ENCODE data around the gene REXO1. TPM values are rescaled to one million over a fixed set of nuclear protein-coding genes. Genes with fewer than 3 reads are reported as not detected.

REXO1 gene
- total RNA-seq, 1 donor: 9.0 TPM

DNA sequence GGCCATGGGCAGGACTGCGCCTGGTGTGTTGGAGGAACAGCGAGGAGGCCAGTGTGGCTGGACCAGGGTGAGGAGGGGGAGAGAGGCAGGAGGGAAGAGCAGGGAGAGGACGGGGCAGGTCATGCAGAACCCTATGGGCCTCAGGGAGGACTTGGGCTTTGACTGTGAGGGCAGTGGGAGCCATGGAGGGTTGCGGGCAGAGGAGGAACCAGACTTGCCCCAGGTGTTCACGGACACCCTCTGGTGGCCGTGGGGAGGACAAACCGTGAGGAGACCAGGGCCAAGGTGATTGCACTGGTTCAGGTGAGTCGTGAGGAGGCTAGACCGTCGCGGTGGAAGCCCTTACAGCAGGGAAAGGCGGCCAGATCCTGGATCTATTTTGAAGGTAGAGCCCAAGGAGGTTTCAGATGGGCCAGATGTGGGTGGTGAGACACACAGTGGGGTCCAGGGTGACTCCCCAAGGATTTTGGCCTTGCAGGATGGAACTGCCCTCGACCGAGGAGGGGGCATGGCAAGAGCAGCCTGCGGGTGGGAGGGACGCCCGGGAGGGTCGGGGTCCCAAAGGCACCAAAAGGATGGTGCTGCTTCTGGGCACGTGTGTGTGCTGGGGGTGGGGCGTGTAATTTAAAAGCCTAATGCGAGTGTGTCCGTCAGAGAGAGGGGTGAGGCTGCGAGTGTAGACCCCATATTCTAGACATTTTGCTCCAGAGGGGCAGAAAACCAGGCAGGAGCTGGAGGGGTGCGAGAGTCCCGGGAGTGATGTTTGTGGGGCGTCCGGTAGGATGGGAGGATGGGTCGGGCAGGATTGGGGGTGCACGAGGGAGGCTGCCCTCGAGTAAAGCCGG, 2.7 kb upstream of the REXO1 start:
- no peak for DNase-seq (ENCODE audit: low read depth)
- H3K4me3 ChIP-seq (ENCODE audit: low read depth, low read length): no peak overlapping the region
- TF ChIP-seq, protein P1, sequence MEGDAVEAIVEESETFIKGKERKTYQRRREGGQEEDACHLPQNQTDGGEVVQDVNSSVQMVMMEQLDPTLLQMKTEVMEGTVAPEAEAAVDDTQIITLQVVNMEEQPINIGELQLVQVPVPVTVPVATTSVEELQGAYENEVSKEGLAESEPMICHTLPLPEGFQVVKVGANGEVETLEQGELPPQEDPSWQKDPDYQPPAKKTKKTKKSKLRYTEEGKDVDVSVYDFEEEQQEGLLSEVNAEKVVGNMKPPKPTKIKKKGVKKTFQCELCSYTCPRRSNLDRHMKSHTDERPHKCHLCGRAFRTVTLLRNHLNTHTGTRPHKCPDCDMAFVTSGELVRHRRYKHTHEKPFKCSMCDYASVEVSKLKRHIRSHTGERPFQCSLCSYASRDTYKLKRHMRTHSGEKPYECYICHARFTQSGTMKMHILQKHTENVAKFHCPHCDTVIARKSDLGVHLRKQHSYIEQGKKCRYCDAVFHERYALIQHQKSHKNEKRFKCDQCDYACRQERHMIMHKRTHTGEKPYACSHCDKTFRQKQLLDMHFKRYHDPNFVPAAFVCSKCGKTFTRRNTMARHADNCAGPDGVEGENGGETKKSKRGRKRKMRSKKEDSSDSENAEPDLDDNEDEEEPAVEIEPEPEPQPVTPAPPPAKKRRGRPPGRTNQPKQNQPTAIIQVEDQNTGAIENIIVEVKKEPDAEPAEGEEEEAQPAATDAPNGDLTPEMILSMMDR (IDR thresholded peaks at IDR 0.05; ENCODE audit: insufficient read depth, low read length): no peak

DNA sequence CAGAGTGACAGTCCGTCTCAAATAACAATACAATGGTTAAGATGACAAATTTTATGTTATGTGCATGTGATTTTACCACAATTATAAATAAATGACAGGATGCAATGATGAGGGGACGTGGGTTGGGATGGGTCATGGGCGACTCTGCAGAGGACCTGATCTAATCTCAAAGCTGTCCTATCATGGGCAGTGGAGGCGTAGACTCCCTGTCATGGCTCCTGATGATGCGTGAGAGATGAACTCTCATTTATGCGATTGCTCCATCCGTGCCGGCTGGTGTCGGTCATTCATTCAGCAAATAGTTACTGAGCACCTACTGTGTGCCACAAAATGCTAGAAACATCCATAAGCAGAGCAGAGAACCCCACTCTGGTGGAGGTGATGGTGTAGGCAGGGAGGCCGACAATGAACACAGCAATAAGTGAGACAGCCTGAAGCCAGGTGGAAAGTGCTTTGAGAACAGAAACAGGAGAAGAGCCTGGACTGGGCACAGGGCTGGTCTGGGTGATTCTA, 1.7 kb upstream of the REXO1 start:
- DNase-seq (ENCODE audit: low read depth): no peak
- no peak overlapping the region for H3K4me3 ChIP-seq (ENCODE audit: low read depth, low read length)
- TF ChIP-seq, protein P1 (IDR thresholded peaks at IDR 0.05; ENCODE audit: insufficient read depth, low read length): no peak

DNA sequence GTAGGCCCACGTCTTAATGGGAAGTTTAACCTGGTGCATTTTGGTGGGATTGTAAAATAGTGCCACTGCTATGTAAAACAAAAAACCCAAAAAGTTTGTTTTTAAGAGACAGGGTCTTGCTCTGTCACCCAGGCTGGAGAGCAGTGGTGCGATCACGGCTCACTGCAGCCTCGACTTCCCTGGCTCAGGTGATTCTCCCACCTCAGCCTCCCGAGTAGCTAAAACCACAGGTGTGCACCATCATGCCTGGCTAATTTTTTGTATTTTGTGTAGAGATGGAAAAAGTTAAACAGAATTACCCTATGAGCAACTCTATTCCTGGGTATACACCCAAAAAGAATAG, 820 bp upstream of the REXO1 start:
- no peak overlapping the region for H3K4me3 ChIP-seq (ENCODE audit: low read depth, low read length)
- no peak for DNase-seq (ENCODE audit: low read depth)
- TF ChIP-seq, protein P1 (IDR thresholded peaks at IDR 0.05; ENCODE audit: insufficient read depth, low read length): no peak

DNA sequence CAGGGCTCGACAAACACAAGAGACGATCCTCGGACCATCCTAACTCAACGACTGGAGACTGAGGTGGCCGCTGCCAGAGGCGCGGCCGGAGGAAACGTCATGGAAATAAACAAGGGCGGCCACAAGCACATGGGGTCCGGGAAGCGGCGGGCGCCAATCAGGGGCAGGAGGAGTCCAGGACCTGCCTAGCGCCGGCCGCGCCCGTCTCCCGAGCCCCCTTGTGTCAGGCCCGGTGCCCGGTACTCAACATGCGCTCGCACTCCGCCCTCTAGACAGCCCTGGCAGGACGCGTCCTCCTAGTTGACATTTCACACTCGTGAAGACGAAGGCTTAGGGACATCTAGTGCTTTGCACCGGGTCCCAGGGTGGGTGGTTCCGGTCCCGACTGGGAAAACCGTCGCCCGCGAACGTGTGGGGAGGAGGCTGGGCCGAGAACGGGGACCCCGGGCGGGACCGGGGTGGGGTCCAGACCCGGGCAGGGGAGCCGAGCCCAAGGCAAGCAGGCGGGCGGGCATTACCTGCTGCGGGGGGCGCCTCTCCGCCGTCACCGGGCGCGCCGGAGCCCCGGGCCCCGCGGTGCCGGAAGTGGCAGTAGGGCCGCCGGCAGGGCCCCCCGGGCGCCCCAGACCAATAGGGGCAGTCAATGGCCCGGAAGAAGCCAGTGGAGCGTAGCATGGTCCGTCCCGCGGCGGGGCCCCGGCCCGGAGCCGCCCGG, 442 bp downstream of the REXO1 start:
- TF ChIP-seq, protein P1 (IDR thresholded peaks at IDR 0.05; ENCODE audit: insufficient read depth, low read length): no peak
- peak overlapping the region; percentile 94 for H3K4me3 ChIP-seq (ENCODE audit: low read depth, low read length)
- DNase-seq (ENCODE audit: low read depth): peak; percentile 36

DNA sequence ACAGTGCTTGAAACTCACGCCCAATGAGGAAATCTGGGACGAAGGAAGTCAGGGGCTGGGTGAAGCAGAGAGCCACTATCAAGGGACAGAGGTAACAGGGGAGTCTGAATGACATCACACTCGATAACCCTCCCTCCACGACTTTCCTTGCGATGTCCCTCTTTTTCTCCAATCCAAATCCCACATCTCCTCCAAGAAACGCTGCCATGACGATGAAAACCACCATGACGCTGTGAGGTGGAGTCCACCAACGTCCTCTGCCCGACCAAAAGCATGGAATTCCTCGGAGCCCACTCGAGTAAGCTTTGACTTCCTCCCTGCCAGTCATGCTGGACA, 967 bp downstream of the REXO1 start:
- H3K4me3 ChIP-seq (ENCODE audit: low read depth, low read length): peak overlapping the region; percentile 94
- no peak for DNase-seq (ENCODE audit: low read depth)
- TF ChIP-seq, protein P1 (IDR thresholded peaks at IDR 0.05; ENCODE audit: insufficient read depth, low read length): no peak

DNA sequence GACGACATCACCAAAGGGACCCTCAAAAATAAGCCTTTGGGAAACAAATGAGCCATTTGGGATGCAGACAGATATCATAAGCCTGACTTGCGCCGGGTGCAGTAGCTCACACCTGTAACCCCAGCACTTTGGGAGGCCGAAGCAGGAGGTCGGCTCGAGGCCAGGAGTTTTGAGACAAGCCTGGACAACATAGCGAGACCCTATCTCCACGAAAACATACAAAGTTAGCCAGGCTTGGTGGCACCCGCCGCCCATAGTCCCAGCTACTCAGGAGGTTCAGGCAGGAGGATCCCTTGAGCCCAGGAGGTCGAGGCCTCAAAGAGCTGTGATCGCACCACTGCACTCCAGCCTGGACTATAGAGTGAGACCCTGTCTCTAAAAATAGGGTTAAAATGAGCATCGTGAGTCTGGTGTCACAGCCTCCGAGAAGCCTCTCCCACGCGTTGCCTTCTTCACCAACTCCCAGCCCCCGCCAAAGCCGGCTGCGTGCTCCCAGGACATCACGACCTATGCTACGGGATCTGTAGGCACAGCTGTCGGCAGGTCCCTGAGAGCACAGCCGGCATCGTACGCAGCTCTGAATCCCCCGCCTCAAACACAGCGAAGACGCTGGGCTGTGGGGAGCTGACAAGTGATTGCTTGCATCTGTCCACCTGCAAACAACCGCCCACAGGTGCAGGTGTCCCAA, 1.6 kb downstream of the REXO1 start:
- DNase-seq (ENCODE audit: low read depth): no peak
- peak overlapping the region; percentile 94 for H3K4me3 ChIP-seq (ENCODE audit: low read depth, low read length)
- TF ChIP-seq, protein P1 (IDR thresholded peaks at IDR 0.05; ENCODE audit: insufficient read depth, low read length): no peak
